Activated CD4-positive, alpha-beta memory T cell treated with anti-CD3 and anti-CD28 coated beads for 36 hours (primary cell): Measurements from ENCODE around the gene VPS9D1. TPM values are rescaled to one million over a fixed set of nuclear protein-coding genes. Genes with fewer than 3 reads are reported as not detected.

Source experiments
- CTCF ChIA-PET: fragments of 350-600 bp; sonication (Branson Sonifier 250); formaldehyde crosslinking; loops from one replicate; lab custom pipeline; 2021; ENCODE audit warnings: antibody characterized with exemption, inconsistent platforms; lab: Charles Lee
- POLR2A ChIA-PET: fragments of 350-600 bp; sonication (Branson Sonifier 250); formaldehyde crosslinking; loops from one replicate; lab custom pipeline; 2021; ENCODE audit warnings: antibody characterized with exemption; lab: Charles Lee
- DNase-seq: peaks from one replicate; pipeline ENCODE4 v3.0.0-alpha.2; 2020
- H3K27ac Mint-ChIP-seq: one replicate; pipeline ENCODE4 v1.8.0; 2021; ENCODE audit warnings: mixed read lengths
- H3K27me3 Mint-ChIP-seq: one replicate; pipeline ENCODE4 v1.8.0; 2021; ENCODE audit warnings: mixed read lengths
- H3K36me3 Mint-ChIP-seq: one replicate; pipeline ENCODE4 v1.8.0; 2021; ENCODE audit warnings: mixed read lengths
- H3K4me1 Mint-ChIP-seq: one replicate; pipeline ENCODE4 v1.8.0; 2021; ENCODE audit warnings: low read depth, mixed read lengths
- H3K4me3 Mint-ChIP-seq: one replicate; pipeline ENCODE4 v1.8.0; 2021; ENCODE audit warnings: mild to moderate bottlenecking, mixed read lengths
- H3K9me3 Mint-ChIP-seq: one replicate; pipeline ENCODE4 v1.8.0; 2021; ENCODE audit warnings: mixed read lengths
- intact Hi-C: fragments of 100-400 bp; cut with micrococcal nuclease; formaldehyde crosslinking; loops from one replicate; pipeline ENCODE4 v1.15.1; 2023
- total RNA-seq, 2 experiments: library from RNA; stranded (reverse); gene quantifications; one replicate each; pipeline ENCODE4 v1.2.3, GENCODE V29; 2021

VPS9D1 gene
- total RNA-seq = 1 to 10 TPM; 2.9 to 3.2 TPM

GRCh38 chr16:89720813-89721545 is at the start of gene VPS9D1, which contains the start of gene ZNF276:
VPS9D1 (minus strand) TSS chr16:89720898; CDS start chr16:89720861, 37 bp downstream.
ZNF276 (plus strand) TSS chr16:89721537; CDS start chr16:89721641, 104 bp downstream.
- H3K4me3 Mint-ChIP-seq = peak within 1 kb of the TSS; percentile 87
- CTCF ChIA-PET = interaction anchor here (2.2 kb wide), 1 partner anchor 20 kb away, joined by 8 read pairs; the partner anchor contains the start of gene SPATA2L
- POLR2A ChIA-PET = interaction anchor here (1.9 kb wide), 1 partner anchor 18 kb away, joined by 5 read pairs; no protein-coding TSS in a partner anchor
- peaks cover 25% of the 10 kb centered on the region for H3K36me3 Mint-ChIP-seq
- H3K9me3 Mint-ChIP-seq = no peaks in the 10 kb centered on the region
- intact Hi-C loops = loop anchor here (1.0 to 5.0 kb wide), 3 partner anchors 20 to 141 kb away; partner anchors contain the start of gene SPATA2L
- peaks cover 38% of the 10 kb centered on the region for H3K4me1 Mint-ChIP-seq
- H3K27me3 Mint-ChIP-seq = no peaks in the 10 kb centered on the region
- DNase-seq = peak; percentile 87
- H3K27ac Mint-ChIP-seq = peak within 1 kb of the TSS; percentile 88

- Mint-ChIP-seq H3K36me3 (peaks cover 63% of the 10 kb centered on the region), H3K27me3 (no peaks in the 10 kb centered on the region), H3K9me3 (no peaks in the 10 kb centered on the region), H3K4me3 (no peak overlapping the region), H3K27ac (no peak overlapping the region), H3K4me1 (peaks cover 7% of the 10 kb centered on the region)
- no peak for DNase-seq
- CTCF ChIA-PET = interaction anchor here (0.7 kb wide), 1 partner anchor 91 kb away, joined by 4 read pairs; no protein-coding TSS in a partner anchor
- intact Hi-C loops = no loop called here
- POLR2A ChIA-PET = no interaction called here
Observed at GRCh38 chr16:89770367-89770766, 49.7 kb upstream of the VPS9D1 start.

DNA sequence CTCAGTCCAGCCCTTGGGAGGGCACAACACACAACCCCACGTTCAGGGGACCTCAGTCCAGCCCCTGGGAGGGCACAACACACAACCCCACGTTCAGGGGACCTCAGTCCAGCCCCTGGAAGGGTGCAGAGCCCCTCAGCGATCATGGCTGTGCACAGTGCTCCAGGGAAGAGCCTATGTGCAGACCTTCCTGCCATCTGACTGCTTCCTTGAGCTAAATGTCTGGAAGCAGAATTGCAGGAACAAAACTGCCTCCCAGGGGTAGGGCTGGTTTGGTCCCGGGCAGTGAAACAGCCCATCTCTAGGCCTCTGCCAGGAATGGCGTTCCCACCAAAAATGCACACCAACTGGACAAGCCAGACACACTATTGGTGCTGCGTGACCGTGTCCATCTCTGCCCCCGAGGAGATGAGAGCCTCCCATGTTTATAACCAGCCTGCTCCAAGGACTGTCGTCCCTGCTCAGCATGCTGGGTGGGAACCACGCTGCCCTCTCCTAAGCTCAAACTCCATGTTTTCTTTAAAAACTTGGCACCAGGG is 44.7 kb upstream of the VPS9D1 start:
- peak overlapping the region; percentile 61 for H3K27ac Mint-ChIP-seq
- no peak for DNase-seq
- H3K27me3 Mint-ChIP-seq = no peaks in the 10 kb centered on the region
- peaks cover 61% of the 10 kb centered on the region for H3K36me3 Mint-ChIP-seq
- intact Hi-C loops = no loop called here
- peak overlapping the region; percentile 48 for H3K4me3 Mint-ChIP-seq
- H3K9me3 Mint-ChIP-seq = no peaks in the 10 kb centered on the region
- H3K4me1 Mint-ChIP-seq = peaks cover 40% of the 10 kb centered on the region
- POLR2A ChIA-PET = no interaction called here
- CTCF ChIA-PET = interaction anchor here (1.6 kb wide), 1 partner anchor 96 kb away, joined by 3 read pairs; no protein-coding TSS in a partner anchor

DNA sequence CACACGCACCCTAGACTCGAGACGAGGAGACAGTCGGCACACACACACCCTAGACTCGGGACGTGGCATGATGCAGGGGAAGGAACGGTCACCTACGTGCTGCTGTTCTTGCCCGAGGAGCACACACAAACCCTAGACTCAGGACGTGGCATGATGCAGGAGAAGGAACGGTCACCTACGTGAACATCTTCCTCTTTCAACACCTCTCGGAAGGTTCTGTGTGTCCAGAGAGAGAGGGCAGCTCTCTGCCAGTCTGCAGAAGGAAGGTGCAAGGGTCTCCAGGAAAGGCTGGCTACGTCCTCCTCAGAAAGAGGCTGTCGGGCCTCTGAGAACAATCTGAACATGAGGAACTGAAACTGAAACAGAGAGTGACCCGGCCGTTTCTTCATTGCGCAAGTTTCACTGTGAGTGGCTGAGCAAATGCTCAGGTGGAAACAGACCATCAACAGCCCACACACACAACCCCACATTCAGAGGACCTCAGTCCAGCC is 44.1 kb upstream of the VPS9D1 start:
- Mint-ChIP-seq H3K4me3 (peak overlapping the region; percentile 48), H3K4me1 (peaks cover 46% of the 10 kb centered on the region), H3K36me3 (peaks cover 61% of the 10 kb centered on the region), H3K27me3 (no peaks in the 10 kb centered on the region), H3K9me3 (no peaks in the 10 kb centered on the region), H3K27ac (peak overlapping the region; percentile 61)
- ChIA-PET CTCF (interaction anchor here (0.7 to 1.6 kb wide), 2 partner anchors 64 to 96 kb away, joined by 3 read pairs; no protein-coding TSS in a partner anchor), POLR2A (no interaction called here)
- peak; percentile 72 for DNase-seq
- intact Hi-C loops = loop anchor here (5.0 kb wide), 1 partner anchor 42 kb away; the partner anchor contains the start of genes VPS9D1 and ZNF276

DNA sequence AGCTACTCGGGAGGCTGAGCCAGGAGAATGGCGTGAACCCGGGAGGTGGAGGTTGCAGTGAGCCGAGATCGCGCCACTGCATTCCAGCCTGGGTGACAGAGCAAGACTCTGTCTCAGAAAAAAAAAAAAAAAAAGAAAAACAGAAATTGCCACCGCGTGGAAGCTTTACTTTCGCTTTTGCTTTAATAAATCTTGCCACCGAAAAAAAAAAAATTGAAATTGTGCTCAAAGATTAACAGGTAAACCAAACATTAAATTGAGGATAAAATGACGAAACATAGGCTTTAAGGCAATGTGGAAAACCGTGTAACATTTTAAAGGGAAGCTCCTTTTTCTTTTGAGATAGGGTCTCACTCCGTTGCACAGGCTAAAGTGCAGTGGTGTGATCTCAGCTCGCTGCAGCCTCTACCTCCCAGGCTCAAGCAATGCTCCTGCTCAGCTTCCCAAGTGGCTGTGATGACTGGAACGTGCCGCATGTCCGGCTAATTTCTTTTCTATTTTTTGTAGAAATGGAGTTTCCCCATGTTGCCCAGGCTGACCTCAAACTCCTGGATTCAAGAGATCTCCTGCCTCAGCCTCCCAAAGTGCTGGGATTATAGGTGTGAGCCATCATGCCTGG is 40.7 kb upstream of the VPS9D1 start:
- POLR2A ChIA-PET = interaction anchor here (0.6 to 1.1 kb wide), 3 partner anchors 15 to 112 kb away, joined by 3 to 4 read pairs (median 4); partner anchors contain the start of gene TCF25

GRCh38 chr16:89759746-89760340 is 39.1 kb upstream of the VPS9D1 start:
- CTCF ChIA-PET = interaction anchor here (0.8 kb wide), 1 partner anchor 17 kb away, joined by 3 read pairs; no protein-coding TSS in a partner anchor
- H3K4me3 Mint-ChIP-seq = no peak overlapping the region
- peak; percentile 48 for DNase-seq
- H3K36me3 Mint-ChIP-seq = peaks cover 65% of the 10 kb centered on the region
- H3K4me1 Mint-ChIP-seq = peaks cover 40% of the 10 kb centered on the region
- POLR2A ChIA-PET = no interaction called here
- H3K27me3 Mint-ChIP-seq = no peaks in the 10 kb centered on the region
- intact Hi-C loops = loop anchor here (5.0 kb wide), 1 partner anchor 38 kb away; the partner anchor contains the start of genes VPS9D1 and ZNF276
- H3K9me3 Mint-ChIP-seq = no peaks in the 10 kb centered on the region
- no peak overlapping the region for H3K27ac Mint-ChIP-seq

More for the DNA sequence above, 40.7 kb upstream of the VPS9D1 start:
- Mint-ChIP-seq H3K4me3 (peak overlapping the region; percentile 70), H3K4me1 (peaks cover 48% of the 10 kb centered on the region), H3K9me3 (no peaks in the 10 kb centered on the region), H3K27ac (peak overlapping the region; percentile 80), H3K27me3 (no peaks in the 10 kb centered on the region), H3K36me3 (peaks cover 61% of the 10 kb centered on the region)
- CTCF ChIA-PET = interaction anchor here (0.9 to 3.1 kb wide), 5 partner anchors 9 to 99 kb away, joined by 3 to 18 read pairs (median 6); no protein-coding TSS in a partner anchor
- intact Hi-C loops = loop anchor here (5.0 kb wide), 1 partner anchor 39 kb away; the partner anchor contains the start of genes VPS9D1 and ZNF276
- no peak for DNase-seq

- H3K27ac Mint-ChIP-seq = no peak overlapping the region
- no peak overlapping the region for H3K4me3 Mint-ChIP-seq
- ChIA-PET CTCF (no interaction called here), POLR2A (no interaction called here)
- DNase-seq = no peak
- no peaks in the 10 kb centered on the region for H3K4me1 Mint-ChIP-seq
- intact Hi-C loops = no loop called here
- H3K9me3 Mint-ChIP-seq = no peaks in the 10 kb centered on the region
- H3K27me3 Mint-ChIP-seq = no peaks in the 10 kb centered on the region
- H3K36me3 Mint-ChIP-seq = peaks cover 41% of the 10 kb centered on the region
Observed at GRCh38 chr16:89749637-89750036, 28.9 kb upstream of the VPS9D1 start.

DNA sequence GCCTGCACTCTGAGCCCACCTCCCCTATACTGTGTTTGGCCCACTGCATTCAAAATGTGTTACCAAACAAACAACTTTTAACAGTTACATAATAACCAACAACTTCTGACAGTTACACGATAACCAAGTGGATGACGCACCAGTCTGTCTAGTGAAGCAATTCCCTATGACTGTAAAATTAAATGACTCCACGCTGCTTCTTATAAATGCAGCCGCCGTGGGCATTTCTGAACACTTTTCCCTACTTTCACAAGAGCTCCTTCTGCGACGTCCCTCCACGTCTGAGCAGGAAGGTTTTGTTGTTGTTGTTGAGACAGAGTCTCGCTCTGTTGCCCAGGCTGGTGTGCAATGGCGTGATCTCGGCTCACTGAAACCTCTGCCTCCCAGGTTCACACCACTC is 28.2 kb upstream of the VPS9D1 start:
- intact Hi-C loops = no loop called here
- Mint-ChIP-seq H3K27ac (no peak overlapping the region), H3K36me3 (peaks cover 46% of the 10 kb centered on the region), H3K9me3 (no peaks in the 10 kb centered on the region), H3K4me1 (no peaks in the 10 kb centered on the region), H3K4me3 (no peak overlapping the region), H3K27me3 (no peaks in the 10 kb centered on the region)
- ChIA-PET CTCF (interaction anchor here (1.0 kb wide), 1 partner anchor 161 kb away, joined by 3 read pairs; no protein-coding TSS in a partner anchor), POLR2A (no interaction called here)
- DNase-seq = no peak

- POLR2A ChIA-PET = no interaction called here
- Mint-ChIP-seq H3K4me3 (no peak overlapping the region), H3K27me3 (no peaks in the 10 kb centered on the region), H3K36me3 (peaks cover 43% of the 10 kb centered on the region), H3K9me3 (no peaks in the 10 kb centered on the region), H3K27ac (no peak overlapping the region), H3K4me1 (peaks cover 4% of the 10 kb centered on the region)
- no peak for DNase-seq
- CTCF ChIA-PET = no interaction called here
- intact Hi-C loops = no loop called here
Observed at GRCh38 chr16:89748076-89748475, 27.4 kb upstream of the VPS9D1 start.

DNA sequence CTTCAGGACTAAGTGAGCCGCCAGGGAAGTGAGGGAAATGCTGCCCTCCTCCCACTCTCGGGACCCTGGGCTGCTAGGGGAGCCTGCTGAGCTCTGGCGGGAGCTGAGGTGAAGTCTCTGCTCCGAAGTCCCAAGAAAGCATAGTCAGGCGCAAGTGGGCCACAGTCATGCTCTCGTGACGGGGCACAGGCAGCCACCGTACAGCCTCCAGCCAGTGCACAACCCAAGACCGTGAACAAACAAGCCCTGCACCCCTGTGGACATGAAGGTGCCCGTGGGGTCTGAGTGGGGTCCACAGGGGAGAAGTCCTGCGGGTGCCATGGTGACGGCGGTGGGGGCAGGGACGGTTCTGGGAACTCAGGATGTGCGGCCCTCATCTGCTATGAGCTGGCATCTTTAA is 25.3 kb upstream of the VPS9D1 start:
- peaks cover 8% of the 10 kb centered on the region for H3K4me1 Mint-ChIP-seq
- intact Hi-C loops = no loop called here
- ChIA-PET POLR2A (no interaction called here), CTCF (interaction anchor here (0.8 to 1.1 kb wide), 2 partner anchors 114 to 164 kb away, joined by 3 read pairs; no protein-coding TSS in a partner anchor)
- no peak overlapping the region for H3K4me3 Mint-ChIP-seq
- no peak overlapping the region for H3K27ac Mint-ChIP-seq
- H3K9me3 Mint-ChIP-seq = no peaks in the 10 kb centered on the region
- DNase-seq = no peak
- H3K27me3 Mint-ChIP-seq = no peaks in the 10 kb centered on the region
- peaks cover 47% of the 10 kb centered on the region for H3K36me3 Mint-ChIP-seq

GRCh38 chr16:89744813-89745212 is 24.1 kb upstream of the VPS9D1 start:
- DNase-seq = no peak
- Mint-ChIP-seq H3K27ac (no peak overlapping the region), H3K4me3 (no peak overlapping the region), H3K27me3 (no peaks in the 10 kb centered on the region), H3K36me3 (peaks cover 48% of the 10 kb centered on the region), H3K9me3 (no peaks in the 10 kb centered on the region), H3K4me1 (peaks cover 8% of the 10 kb centered on the region)
- POLR2A ChIA-PET = no interaction called here
- intact Hi-C loops = no loop called here
- CTCF ChIA-PET = no interaction called here
